HCT116 (cell line): ENCODE data around the gene UGT1A6.

Experiments
- EZH2 ChIP-seq: fragments of 200-600 bp; sonication (generic); IDR thresholded peaks from 2 replicates; pipeline ENCODE4 v1.6.1; 2017; ENCODE audit warnings: antibody characterized with exemption, mixed run types
- MAX ChIP-seq: IDR thresholded peaks from 2 replicates; pipeline ENCODE4 v1.6.1; 2012
- POLR2A ChIP-seq: IDR thresholded peaks from 2 replicates; pipeline ENCODE4 v1.7.0; 2011; ENCODE audit warnings: borderline replicate concordance; ENCODE audit not compliant: insufficient read depth, insufficient read length; ENCODE audit errors: extremely low read depth
- POLR2AphosphoS5 ChIP-seq: IDR thresholded peaks from 2 replicates; pipeline ENCODE4 v1.6.1; 2011; ENCODE audit warnings: mild to moderate bottlenecking, low read depth, low read length, moderate library complexity
- TCF7L2 ChIP-seq: IDR thresholded peaks from 2 replicates; pipeline ENCODE4 v1.7.0; 2011; ENCODE audit warnings: borderline replicate concordance, inconsistent platforms; ENCODE audit not compliant: insufficient read depth, insufficient read length; ENCODE audit errors: extremely low read depth
- TF ChIP-seq, protein P1 (sequence below), 3 experiments: fragments of 200-600 bp in 1 of 3; sonication (generic) in 1 of 3; IDR thresholded peaks in 2 of 3; conservative IDR thresholded peaks in 1 of 3; 2 replicates each; pipeline ENCODE4 v1.5.1; 2012 to 2017; ENCODE audit warnings: low read depth in 2 of 3, low read length in 2 of 3, antibody characterized with exemption in 1 of 3, borderline replicate concordance in 1 of 3, control low read depth in 1 of 3, mild to moderate bottlenecking in 1 of 3, mixed read lengths in 1 of 3, mixed run types in 1 of 3, moderate library complexity in 1 of 3; ENCODE audit not compliant: insufficient read depth in 1 of 3
- TF ChIP-seq, protein P2 (sequence below): IDR thresholded peaks from 2 replicates; pipeline ENCODE4 v1.6.1; 2012; ENCODE audit warnings: low read depth

DNA sequence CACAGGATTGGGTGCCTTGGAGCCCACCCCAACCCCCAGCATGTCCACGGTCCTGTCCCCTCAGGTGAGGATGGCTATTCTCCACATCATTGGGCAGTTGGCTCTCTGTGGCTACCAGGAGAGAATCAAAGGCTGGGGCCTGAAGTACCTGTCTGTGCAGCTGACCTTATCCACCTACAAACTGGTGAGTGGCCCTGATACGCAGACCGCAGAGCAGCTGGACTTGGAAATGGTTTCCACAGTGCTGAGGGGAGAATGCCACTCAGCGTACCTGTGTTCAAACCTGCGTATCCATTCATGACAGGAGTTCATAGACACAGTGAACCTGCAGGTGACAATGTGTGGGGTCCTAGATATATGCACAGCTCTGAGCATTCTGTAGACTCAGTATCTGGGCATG lies 107.0 kb downstream of the UGT1A6 start:
- TF ChIP-seq, protein P1, sequence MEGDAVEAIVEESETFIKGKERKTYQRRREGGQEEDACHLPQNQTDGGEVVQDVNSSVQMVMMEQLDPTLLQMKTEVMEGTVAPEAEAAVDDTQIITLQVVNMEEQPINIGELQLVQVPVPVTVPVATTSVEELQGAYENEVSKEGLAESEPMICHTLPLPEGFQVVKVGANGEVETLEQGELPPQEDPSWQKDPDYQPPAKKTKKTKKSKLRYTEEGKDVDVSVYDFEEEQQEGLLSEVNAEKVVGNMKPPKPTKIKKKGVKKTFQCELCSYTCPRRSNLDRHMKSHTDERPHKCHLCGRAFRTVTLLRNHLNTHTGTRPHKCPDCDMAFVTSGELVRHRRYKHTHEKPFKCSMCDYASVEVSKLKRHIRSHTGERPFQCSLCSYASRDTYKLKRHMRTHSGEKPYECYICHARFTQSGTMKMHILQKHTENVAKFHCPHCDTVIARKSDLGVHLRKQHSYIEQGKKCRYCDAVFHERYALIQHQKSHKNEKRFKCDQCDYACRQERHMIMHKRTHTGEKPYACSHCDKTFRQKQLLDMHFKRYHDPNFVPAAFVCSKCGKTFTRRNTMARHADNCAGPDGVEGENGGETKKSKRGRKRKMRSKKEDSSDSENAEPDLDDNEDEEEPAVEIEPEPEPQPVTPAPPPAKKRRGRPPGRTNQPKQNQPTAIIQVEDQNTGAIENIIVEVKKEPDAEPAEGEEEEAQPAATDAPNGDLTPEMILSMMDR (IDR thresholded peaks at IDR 0.05 in 2 of 3, conservative IDR thresholded peaks at IDR 0.05 in 1 of 3; ENCODE audit: borderline replicate concordance in 1 of 3, insufficient read depth in 1 of 3, low read depth in 2 of 3, low read length in 2 of 3): no peak
- TF ChIP-seq POLR2AphosphoS5 (no peak), TCF7L2 (no peak), MAX (no peak), EZH2 (no peak), POLR2A (no peak)
- TF ChIP-seq, protein P2, sequence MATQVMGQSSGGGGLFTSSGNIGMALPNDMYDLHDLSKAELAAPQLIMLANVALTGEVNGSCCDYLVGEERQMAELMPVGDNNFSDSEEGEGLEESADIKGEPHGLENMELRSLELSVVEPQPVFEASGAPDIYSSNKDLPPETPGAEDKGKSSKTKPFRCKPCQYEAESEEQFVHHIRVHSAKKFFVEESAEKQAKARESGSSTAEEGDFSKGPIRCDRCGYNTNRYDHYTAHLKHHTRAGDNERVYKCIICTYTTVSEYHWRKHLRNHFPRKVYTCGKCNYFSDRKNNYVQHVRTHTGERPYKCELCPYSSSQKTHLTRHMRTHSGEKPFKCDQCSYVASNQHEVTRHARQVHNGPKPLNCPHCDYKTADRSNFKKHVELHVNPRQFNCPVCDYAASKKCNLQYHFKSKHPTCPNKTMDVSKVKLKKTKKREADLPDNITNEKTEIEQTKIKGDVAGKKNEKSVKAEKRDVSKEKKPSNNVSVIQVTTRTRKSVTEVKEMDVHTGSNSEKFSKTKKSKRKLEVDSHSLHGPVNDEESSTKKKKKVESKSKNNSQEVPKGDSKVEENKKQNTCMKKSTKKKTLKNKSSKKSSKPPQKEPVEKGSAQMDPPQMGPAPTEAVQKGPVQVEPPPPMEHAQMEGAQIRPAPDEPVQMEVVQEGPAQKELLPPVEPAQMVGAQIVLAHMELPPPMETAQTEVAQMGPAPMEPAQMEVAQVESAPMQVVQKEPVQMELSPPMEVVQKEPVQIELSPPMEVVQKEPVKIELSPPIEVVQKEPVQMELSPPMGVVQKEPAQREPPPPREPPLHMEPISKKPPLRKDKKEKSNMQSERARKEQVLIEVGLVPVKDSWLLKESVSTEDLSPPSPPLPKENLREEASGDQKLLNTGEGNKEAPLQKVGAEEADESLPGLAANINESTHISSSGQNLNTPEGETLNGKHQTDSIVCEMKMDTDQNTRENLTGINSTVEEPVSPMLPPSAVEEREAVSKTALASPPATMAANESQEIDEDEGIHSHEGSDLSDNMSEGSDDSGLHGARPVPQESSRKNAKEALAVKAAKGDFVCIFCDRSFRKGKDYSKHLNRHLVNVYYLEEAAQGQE: no peak
